ENCODE results near the gene LGI4.

The LGI4 gene

GRCh38 chr19:35120898-35121297, 14.0 kb downstream of the LGI4 start:
- Histone ChIP-seq H2BK120ac (ENCODE audit: low read depth, low read length) (no peak overlapping the region), H3K79me1 (ENCODE audit: low read length) (no peaks in the 10 kb centered on the region), H3K79me2 (ENCODE audit: control insufficient read depth, insufficient read depth, low read length) (no peaks in the 10 kb centered on the region), H2AK5ac (ENCODE audit: low read length) (no peak overlapping the region), H3K23ac (ENCODE audit: low read length) (no peak overlapping the region), H3K4me1 (ENCODE audit: control insufficient read depth, low read depth, low read length) (peaks cover 3% of the 10 kb centered on the region), H4K8ac (ENCODE audit: low read depth, low read length) (no peak overlapping the region), H2BK5ac (ENCODE audit: low read length) (no peak overlapping the region), H3K4me2 (ENCODE audit: low read length) (no peak overlapping the region), H2BK15ac (replicated peaks; ENCODE audit: low read depth) (no peak overlapping the region), H3K36me3 (ENCODE audit: control insufficient read depth, insufficient read depth, low read length) (no peaks in the 10 kb centered on the region), H3K27ac (ENCODE audit: low read depth, low read length) (no peak overlapping the region), H4K5ac (ENCODE audit: low read length) (no peak overlapping the region), H3K4ac (ENCODE audit: low read depth, low read length) (no peak overlapping the region), H3K18ac (ENCODE audit: low read length) (no peak overlapping the region), H3K56ac (ENCODE audit: low read length) (no peak overlapping the region), H3K9ac (ENCODE audit: low read length) (no peak overlapping the region), H3K4me3 (ENCODE audit: low read length) (no peak overlapping the region), H3K27me3 (ENCODE audit: insufficient read depth, low read length, poor library complexity) (no peaks in the 10 kb centered on the region)
- DNase-seq, result no peak
- WGBS (ENCODE audit: extremely low coverage, insufficient coverage, low lambda C conversion rate), result no CpG with 5 or more reads among the region's 7 CpGs

GRCh38 chr19:35120492-35120891, 14.4 kb downstream of the LGI4 start:
- Histone ChIP-seq H2BK120ac (ENCODE audit: low read depth, low read length) (no peak overlapping the region), H4K5ac (ENCODE audit: low read length) (no peak overlapping the region), H3K27ac (ENCODE audit: low read depth, low read length) (no peak overlapping the region), H3K4ac (ENCODE audit: low read depth, low read length) (no peak overlapping the region), H3K56ac (ENCODE audit: low read length) (no peak overlapping the region), H3K79me2 (ENCODE audit: control insufficient read depth, insufficient read depth, low read length) (no peaks in the 10 kb centered on the region), H3K36me3 (ENCODE audit: control insufficient read depth, insufficient read depth, low read length) (no peaks in the 10 kb centered on the region), H3K27me3 (ENCODE audit: insufficient read depth, low read length, poor library complexity) (no peaks in the 10 kb centered on the region), H3K23ac (ENCODE audit: low read length) (no peak overlapping the region), H2BK15ac (replicated peaks; ENCODE audit: low read depth) (no peak overlapping the region), H2AK5ac (ENCODE audit: low read length) (no peak overlapping the region), H3K18ac (ENCODE audit: low read length) (no peak overlapping the region), H2BK5ac (ENCODE audit: low read length) (no peak overlapping the region), H3K79me1 (ENCODE audit: low read length) (no peaks in the 10 kb centered on the region), H3K4me1 (ENCODE audit: control insufficient read depth, low read depth, low read length) (peaks cover 3% of the 10 kb centered on the region), H3K4me2 (ENCODE audit: low read length) (no peak overlapping the region), H3K4me3 (ENCODE audit: low read length) (no peak overlapping the region), H3K9ac (ENCODE audit: low read length) (no peak overlapping the region), H4K8ac (ENCODE audit: low read depth, low read length) (no peak overlapping the region)
- no CpG with 5 or more reads among the region's 7 CpGs for WGBS (ENCODE audit: extremely low coverage, insufficient coverage, low lambda C conversion rate)
- DNase-seq, result no peak

GRCh38 chr19:35119578-35120155, 15.2 kb downstream of the LGI4 start:
- Histone ChIP-seq H3K27ac (ENCODE audit: low read depth, low read length) (no peak overlapping the region), H3K23ac (ENCODE audit: low read length) (no peak overlapping the region), H3K4ac (ENCODE audit: low read depth, low read length) (no peak overlapping the region), H2BK5ac (ENCODE audit: low read length) (no peak overlapping the region), H3K36me3 (ENCODE audit: control insufficient read depth, insufficient read depth, low read length) (no peaks in the 10 kb centered on the region), H3K18ac (ENCODE audit: low read length) (no peak overlapping the region), H3K56ac (ENCODE audit: low read length) (no peak overlapping the region), H4K5ac (ENCODE audit: low read length) (no peak overlapping the region), H3K4me3 (ENCODE audit: low read length) (no peak overlapping the region), H3K4me2 (ENCODE audit: low read length) (no peak overlapping the region), H2AK5ac (ENCODE audit: low read length) (no peak overlapping the region), H3K9ac (ENCODE audit: low read length) (no peak overlapping the region), H3K27me3 (ENCODE audit: insufficient read depth, low read length, poor library complexity) (no peaks in the 10 kb centered on the region), H4K8ac (ENCODE audit: low read depth, low read length) (no peak overlapping the region), H3K79me1 (ENCODE audit: low read length) (no peaks in the 10 kb centered on the region), H3K4me1 (ENCODE audit: control insufficient read depth, low read depth, low read length) (peaks cover 5% of the 10 kb centered on the region), H2BK15ac (replicated peaks; ENCODE audit: low read depth) (no peak overlapping the region), H2BK120ac (ENCODE audit: low read depth, low read length) (no peak overlapping the region), H3K79me2 (ENCODE audit: control insufficient read depth, insufficient read depth, low read length) (no peaks in the 10 kb centered on the region)
- DNase-seq, result no peak
- no CpG with 5 or more reads among the region's 9 CpGs for WGBS (ENCODE audit: extremely low coverage, insufficient coverage, low lambda C conversion rate)

GRCh38 chr19:35119091-35119490, 15.8 kb downstream of the LGI4 start:
- Histone ChIP-seq H3K23ac (ENCODE audit: low read length) (no peak overlapping the region), H3K4ac (ENCODE audit: low read depth, low read length) (no peak overlapping the region), H4K8ac (ENCODE audit: low read depth, low read length) (no peak overlapping the region), H2BK15ac (replicated peaks; ENCODE audit: low read depth) (no peak overlapping the region), H3K79me2 (ENCODE audit: control insufficient read depth, insufficient read depth, low read length) (no peaks in the 10 kb centered on the region), H3K9ac (ENCODE audit: low read length) (no peak overlapping the region), H2AK5ac (ENCODE audit: low read length) (no peak overlapping the region), H3K27me3 (ENCODE audit: insufficient read depth, low read length, poor library complexity) (no peaks in the 10 kb centered on the region), H2BK5ac (ENCODE audit: low read length) (no peak overlapping the region), H3K36me3 (ENCODE audit: control insufficient read depth, insufficient read depth, low read length) (no peaks in the 10 kb centered on the region), H3K4me1 (ENCODE audit: control insufficient read depth, low read depth, low read length) (peaks cover 5% of the 10 kb centered on the region), H3K18ac (ENCODE audit: low read length) (no peak overlapping the region), H3K4me3 (ENCODE audit: low read length) (no peak overlapping the region), H3K79me1 (ENCODE audit: low read length) (no peaks in the 10 kb centered on the region), H3K4me2 (ENCODE audit: low read length) (no peak overlapping the region), H3K27ac (ENCODE audit: low read depth, low read length) (no peak overlapping the region), H2BK120ac (ENCODE audit: low read depth, low read length) (no peak overlapping the region), H3K56ac (ENCODE audit: low read length) (peak overlapping the region; percentile 49), H4K5ac (ENCODE audit: low read length) (no peak overlapping the region)
- no peak for DNase-seq
- no CpG with 5 or more reads among the region's 14 CpGs for WGBS (ENCODE audit: extremely low coverage, insufficient coverage, low lambda C conversion rate)

- Histone ChIP-seq H4K8ac (ENCODE audit: low read depth, low read length) (no peak overlapping the region), H2BK5ac (ENCODE audit: low read length) (no peak overlapping the region), H2BK120ac (ENCODE audit: low read depth, low read length) (no peak overlapping the region), H2AK5ac (ENCODE audit: low read length) (no peak overlapping the region), H3K4me3 (ENCODE audit: low read length) (no peak overlapping the region), H3K18ac (ENCODE audit: low read length) (no peak overlapping the region), H3K27ac (ENCODE audit: low read depth, low read length) (no peak overlapping the region), H2BK15ac (replicated peaks; ENCODE audit: low read depth) (no peak overlapping the region), H3K36me3 (ENCODE audit: control insufficient read depth, insufficient read depth, low read length) (no peaks in the 10 kb centered on the region), H3K4me2 (ENCODE audit: low read length) (no peak overlapping the region), H3K27me3 (ENCODE audit: insufficient read depth, low read length, poor library complexity) (no peaks in the 10 kb centered on the region), H3K79me2 (ENCODE audit: control insufficient read depth, insufficient read depth, low read length) (no peaks in the 10 kb centered on the region), H3K23ac (ENCODE audit: low read length) (no peak overlapping the region), H3K4ac (ENCODE audit: low read depth, low read length) (no peak overlapping the region), H3K4me1 (ENCODE audit: control insufficient read depth, low read depth, low read length) (peaks cover 5% of the 10 kb centered on the region), H3K9ac (ENCODE audit: low read length) (no peak overlapping the region), H3K56ac (ENCODE audit: low read length) (no peak overlapping the region), H4K5ac (ENCODE audit: low read length) (no peak overlapping the region), H3K79me1 (ENCODE audit: low read length) (no peaks in the 10 kb centered on the region)
- WGBS (ENCODE audit: extremely low coverage, insufficient coverage, low lambda C conversion rate), result no CpG with 5 or more reads among the region's 13 CpGs
- no peak for DNase-seq
Measured at GRCh38 chr19:35118268-35119020, 16.4 kb downstream of the LGI4 start.

- Histone ChIP-seq H4K8ac (ENCODE audit: low read depth, low read length) (no peak overlapping the region), H3K4me1 (ENCODE audit: control insufficient read depth, low read depth, low read length) (peaks cover 2% of the 10 kb centered on the region), H3K36me3 (ENCODE audit: control insufficient read depth, insufficient read depth, low read length) (no peaks in the 10 kb centered on the region), H3K27me3 (ENCODE audit: insufficient read depth, low read length, poor library complexity) (no peaks in the 10 kb centered on the region), H3K4me3 (ENCODE audit: low read length) (no peak overlapping the region), H3K79me2 (ENCODE audit: control insufficient read depth, insufficient read depth, low read length) (no peaks in the 10 kb centered on the region), H4K5ac (ENCODE audit: low read length) (no peak overlapping the region), H3K4ac (ENCODE audit: low read depth, low read length) (no peak overlapping the region), H2BK120ac (ENCODE audit: low read depth, low read length) (no peak overlapping the region), H2BK15ac (replicated peaks; ENCODE audit: low read depth) (no peak overlapping the region), H3K4me2 (ENCODE audit: low read length) (no peak overlapping the region), H3K56ac (ENCODE audit: low read length) (no peak overlapping the region), H2AK5ac (ENCODE audit: low read length) (no peak overlapping the region), H2BK5ac (ENCODE audit: low read length) (no peak overlapping the region), H3K27ac (ENCODE audit: low read depth, low read length) (no peak overlapping the region), H3K18ac (ENCODE audit: low read length) (no peak overlapping the region), H3K79me1 (ENCODE audit: low read length) (no peaks in the 10 kb centered on the region), H3K9ac (ENCODE audit: low read length) (no peak overlapping the region), H3K23ac (ENCODE audit: low read length) (no peak overlapping the region)
- no peak for DNase-seq
- no CpG with 5 or more reads among the region's 11 CpGs for WGBS (ENCODE audit: extremely low coverage, insufficient coverage, low lambda C conversion rate)
Measured at GRCh38 chr19:35117799-35118198, 17.1 kb downstream of the LGI4 start.

Measured in mesendoderm (in vitro differentiated cells).